ENCODE data around the gene LGMN. TPM values are rescaled to one million over a fixed set of nuclear protein-coding genes. Genes with fewer than 3 reads are reported as not detected.
"Not testable (repeated sequence)": the region's sequence is repeated elsewhere in the genome, so short reads cannot be mapped to it uniquely, and the experiment has no call there.

The LGMN gene
- total RNA-seq, 1 donor from 2014 or later, result 34.0 TPM

DNA sequence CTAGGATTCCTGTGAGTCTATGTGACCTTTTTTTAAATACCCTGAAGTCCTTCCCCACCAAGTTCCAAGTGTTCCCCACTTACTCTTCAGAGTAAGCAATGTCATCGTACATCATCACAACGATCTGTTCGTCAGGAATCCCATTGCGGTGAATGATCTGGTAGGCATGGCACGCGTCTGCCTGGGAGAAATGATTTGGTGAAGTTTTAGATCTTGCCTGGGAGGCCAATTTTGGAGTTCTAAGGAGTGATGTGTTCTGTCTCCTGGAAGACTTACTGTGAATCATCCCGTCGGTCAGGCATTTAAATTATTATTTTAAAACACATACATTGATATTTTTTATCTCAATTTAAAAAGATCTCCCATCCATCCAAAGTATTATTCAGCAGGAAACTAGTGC is 29.8 kb downstream of the LGMN start:
- no peaks in the 10 kb centered on the region for H3K36me3 ChIP-seq (ENCODE audit: control insufficient read depth, insufficient read depth, low read length)
- no peak for DNase-seq (ENCODE audit: low read depth)
- no peak for FAIRE-seq
- TF ChIP-seq CTCF (IDR thresholded peaks at IDR 0.05; ENCODE audit: insufficient read depth, low read length, severe bottlenecking), result no peak
- H3K27me3 ChIP-seq (ENCODE audit: control insufficient read depth, insufficient read depth, low read length), result no peaks in the 10 kb centered on the region
- no peak overlapping the region for H3K4me3 ChIP-seq (ENCODE audit: low read depth, low read length)

GRCh38 chr14:92717571-92718042 is 30.8 kb downstream of the LGMN start:
- no peak overlapping the region for H3K4me3 ChIP-seq (ENCODE audit: low read depth, low read length)
- no peak for FAIRE-seq
- H3K36me3 ChIP-seq (ENCODE audit: control insufficient read depth, insufficient read depth, low read length), result no peaks in the 10 kb centered on the region
- H3K27me3 ChIP-seq (ENCODE audit: control insufficient read depth, insufficient read depth, low read length), result no peaks in the 10 kb centered on the region
- no peak for DNase-seq (ENCODE audit: low read depth)
- no peak for TF ChIP-seq CTCF (IDR thresholded peaks at IDR 0.05; ENCODE audit: insufficient read depth, low read length, severe bottlenecking)

DNA sequence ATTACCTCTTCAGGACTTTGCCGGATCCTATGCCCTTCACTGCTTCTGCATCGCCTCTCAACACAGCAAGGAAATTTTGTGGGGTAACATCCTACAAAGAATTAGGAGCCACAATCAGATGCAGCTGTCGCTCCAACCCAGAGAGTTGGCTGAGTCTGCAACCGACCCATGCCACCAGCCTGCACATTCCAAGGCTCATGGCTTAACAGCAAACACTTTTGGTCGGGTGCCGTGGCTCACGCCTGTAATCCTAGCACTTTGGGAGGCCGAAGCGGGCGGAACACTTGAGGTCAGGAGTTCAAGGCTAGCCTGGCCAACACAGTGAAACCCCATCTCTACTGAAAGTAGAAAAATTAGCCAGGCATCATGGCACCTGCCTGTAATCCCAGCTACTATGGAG is 32.3 kb downstream of the LGMN start:
- no peak for FAIRE-seq
- H3K27me3 ChIP-seq (ENCODE audit: control insufficient read depth, insufficient read depth, low read length), result no peaks in the 10 kb centered on the region
- no peak for DNase-seq (ENCODE audit: low read depth)
- H3K4me3 ChIP-seq (ENCODE audit: low read depth, low read length), result no peak overlapping the region
- H3K36me3 ChIP-seq (ENCODE audit: control insufficient read depth, insufficient read depth, low read length), result no peaks in the 10 kb centered on the region
- TF ChIP-seq CTCF (IDR thresholded peaks at IDR 0.05; ENCODE audit: insufficient read depth, low read length, severe bottlenecking), result no peak

GRCh38 chr14:92714739-92715307 is 33.6 kb downstream of the LGMN start:
- not testable (repeated sequence) for FAIRE-seq; H3K27me3 ChIP-seq (ENCODE audit: control insufficient read depth, insufficient read depth, low read length); H3K36me3 ChIP-seq (ENCODE audit: control insufficient read depth, insufficient read depth, low read length); H3K4me3 ChIP-seq (ENCODE audit: low read depth, low read length)
- DNase-seq (ENCODE audit: low read depth), result peak; percentile 53
- peak; percentile 75 for TF ChIP-seq CTCF (IDR thresholded peaks at IDR 0.05; ENCODE audit: insufficient read depth, low read length, severe bottlenecking)

GRCh38 chr14:92712654-92713051 is 35.8 kb downstream of the LGMN start:
- Histone ChIP-seq H3K4me3 (ENCODE audit: low read depth, low read length) (no peak overlapping the region), H3K36me3 (ENCODE audit: control insufficient read depth, insufficient read depth, low read length) (no peaks in the 10 kb centered on the region), H3K27me3 (ENCODE audit: control insufficient read depth, insufficient read depth, low read length) (no peaks in the 10 kb centered on the region)
- TF ChIP-seq CTCF (IDR thresholded peaks at IDR 0.05; ENCODE audit: insufficient read depth, low read length, severe bottlenecking), result no peak
- no peak for DNase-seq (ENCODE audit: low read depth)
- no peak for FAIRE-seq
